Endothelial cell of umbilical vein (primary cell): ENCODE measurements around the gene PTDSS2. TPM values are rescaled to one million over a fixed set of nuclear protein-coding genes. Genes with fewer than 3 reads are reported as not detected.

ENCODE experiments used
- BruUV-seq: library from RNA; stranded (reverse); fragments of 400-500 nt; replicated peaks from 2 replicates; lab custom pipeline; 2021; lab: Mats Ljungman, UMichigan
- CTCF ChIA-PET: fragments of 300-600, 350-600 bp; sonication (Branson Sonifier 250); formaldehyde crosslinking; loops from one replicate; lab custom pipeline; 2021; ENCODE audit warnings: antibody characterized with exemption, inconsistent platforms; lab: Charles Lee
- POLR2A ChIA-PET: fragments of 300-600, 350-600 bp; sonication (Branson Sonifier 250); formaldehyde crosslinking; loops from one replicate; lab custom pipeline; 2021; ENCODE audit warnings: antibody characterized with exemption, inconsistent platforms; lab: Charles Lee
- DNase-seq: peaks from one replicate; pipeline ENCODE4 v3.0.0-alpha.2; 2011; ENCODE audit warnings: low read depth, low spot score
- FAIRE-seq: peaks from 2 replicates; lab custom pipeline; 2011; peaks lifted over from hg19 to GRCh38; lab: Jason Lieb, UNC
- H2AFZ ChIP-seq: 2 replicates; pipeline ENCODE4 v1.6.0; 2012; ENCODE audit warnings: low read depth, low read length, control low read depth, inconsistent platforms
- H3K27ac ChIP-seq: 2 replicates; pipeline ENCODE4 v1.5.1; 2011; ENCODE audit warnings: low read depth, mild to moderate bottlenecking, control low read depth, low read length, moderate library complexity; ENCODE audit not compliant: insufficient read depth
- H3K27me3 ChIP-seq, 2 experiments: 2 replicates each; pipeline versions ENCODE4 v1.6.0 to v1.6.1; 2011; ENCODE audit warnings: low read length in 2 of 2, mixed read lengths in 1 of 2; ENCODE audit not compliant: control insufficient read depth in 2 of 2, insufficient read depth in 2 of 2
- H3K36me3 ChIP-seq, 2 experiments: 2 replicates in 1 of 2; 3 replicates in 1 of 2; pipeline ENCODE4 v1.5.1; 2011; ENCODE audit warnings: low read length in 2 of 2, mild to moderate bottlenecking in 1 of 2, moderate library complexity in 1 of 2; ENCODE audit not compliant: control insufficient read depth in 2 of 2, insufficient read depth in 2 of 2; ENCODE audit errors: extremely low read depth in 1 of 2
- H3K4me1 ChIP-seq: 3 replicates; pipeline ENCODE4 v1.5.1; 2011; ENCODE audit warnings: mild to moderate bottlenecking, low read length; ENCODE audit not compliant: control insufficient read depth, insufficient read depth; ENCODE audit errors: extremely low read depth
- H3K4me2 ChIP-seq: 2 replicates; pipeline ENCODE4 v1.6.1; 2011; ENCODE audit warnings: low read length, control low read depth, mixed read lengths; ENCODE audit not compliant: insufficient read depth
- H3K4me3 ChIP-seq, 3 experiments: fragments of 200-600 bp in 1 of 3; sonication (generic), shearing (Covaris generic) in 1 of 3; replicated peaks in 1 of 3; 2 replicates each; pipeline ENCODE4 v1.5.1; 2011 to 2016; ENCODE audit warnings: control low read depth in 3 of 3, low read length in 3 of 3, mild to moderate bottlenecking in 2 of 3, inconsistent platforms in 1 of 3, low read depth in 1 of 3, moderate library complexity in 1 of 3; ENCODE audit not compliant: insufficient read depth in 1 of 3
- H3K79me2 ChIP-seq: 2 replicates; pipeline ENCODE4 v1.6.0; 2012; ENCODE audit warnings: low read length, inconsistent platforms; ENCODE audit not compliant: control insufficient read depth, insufficient read depth
- H3K9ac ChIP-seq: replicated peaks from 2 replicates; pipeline ENCODE3; 2011; ENCODE audit warnings: low read length, control low read depth; ENCODE audit not compliant: insufficient read depth; ENCODE audit errors: extremely low read depth
- H3K9me1 ChIP-seq: replicated peaks from 3 replicates; pipeline ENCODE4 v1.6.0; 2011; ENCODE audit warnings: mild to moderate bottlenecking, low read length; ENCODE audit not compliant: control insufficient read depth, insufficient read depth; ENCODE audit errors: extremely low read depth
- H3K9me3 ChIP-seq: replicated peaks from 2 replicates; pipeline ENCODE4 v1.5.1; 2012; ENCODE audit warnings: low read length, inconsistent platforms; ENCODE audit not compliant: control insufficient read depth, insufficient read depth
- H4K20me1 ChIP-seq: replicated peaks from 2 replicates; pipeline ENCODE3; 2011; ENCODE audit warnings: mild to moderate bottlenecking, low read length; ENCODE audit not compliant: control insufficient read depth, insufficient read depth; ENCODE audit errors: extremely low read depth
- CTCF ChIP-seq, 2 donors: IDR thresholded peaks; 1 replicate in 1 of 2; 2 replicates in 1 of 2; pipeline ENCODE4 v1.5.1; 2011; ENCODE audit warnings: low read length in 2 of 2, mild to moderate bottlenecking in 2 of 2, moderate library complexity in 2 of 2, control low read depth in 1 of 2, inconsistent platforms in 1 of 2, low read depth in 1 of 2; ENCODE audit not compliant: insufficient read depth in 1 of 2; ENCODE audit errors: extremely low read depth in 1 of 2
- EZH2 ChIP-seq: IDR thresholded peaks from 2 replicates; pipeline ENCODE4 v1.6.1; 2012; ENCODE audit warnings: borderline replicate concordance, low read depth, mild to moderate bottlenecking, moderate library complexity, low read length, inconsistent platforms; ENCODE audit not compliant: severe bottlenecking
- FOS ChIP-seq: IDR thresholded peaks from 2 replicates; pipeline ENCODE4 v1.6.1; 2011; ENCODE audit warnings: mild to moderate bottlenecking, low read length, moderate library complexity, borderline replicate concordance; ENCODE audit not compliant: insufficient read depth
- GATA2 ChIP-seq: IDR thresholded peaks from 2 replicates; pipeline ENCODE4 v1.7.0; 2011; ENCODE audit warnings: low read depth, mild to moderate bottlenecking, moderate library complexity, mixed read lengths, low read length; ENCODE audit not compliant: insufficient read length, insufficient read depth
- JUN ChIP-seq: IDR thresholded peaks from 2 replicates; pipeline ENCODE4 v1.6.1; 2011; ENCODE audit warnings: borderline replicate concordance, low read depth; ENCODE audit not compliant: insufficient read length, insufficient read depth
- MAX ChIP-seq: IDR thresholded peaks from 2 replicates; pipeline ENCODE4 v1.6.1; 2011; ENCODE audit not compliant: insufficient read depth, insufficient read length
- MYC ChIP-seq: IDR thresholded peaks from one replicate; pipeline ENCODE4 v1.6.1; 2011; ENCODE audit warnings: mild to moderate bottlenecking, low read depth, low read length
- POLR2A ChIP-seq: IDR thresholded peaks from 2 replicates; pipeline ENCODE4 v1.6.1; 2012; ENCODE audit warnings: low read depth, mild to moderate bottlenecking, control low read depth, low read length
- POLR2AphosphoS5 ChIP-seq: IDR thresholded peaks from 2 replicates; pipeline ENCODE4 v1.6.1; 2012; ENCODE audit warnings: low read depth, mild to moderate bottlenecking, control low read depth, low read length, moderate library complexity; ENCODE audit not compliant: insufficient read depth
- dilution Hi-C: fragments of 300-500 bp; cut with MboI; formaldehyde crosslinking; loops from one replicate; pipeline ENCODE4 v1.15.0; 2019; ENCODE audit warnings: low sequenced_read_pairs; ENCODE audit not compliant: extremely low pct_ligation_motif_present
- intact Hi-C: fragments of 100-400 bp; cut with micrococcal nuclease; formaldehyde crosslinking; loops from one replicate; pipeline ENCODE4 v1.10.0; 2022
- polyA plus RNA-seq, 4 experiments: library from polyadenylated mRNA; depleted of rRNA in 3 of 4; stranded (reverse) in 3 of 4; unstranded in 1 of 4; fragments of >200 nt; gene quantifications; 2 replicates each; pipeline versions ENCODE4 v1.2.1 to v1.2.3, GENCODE V29; 2011 to 2012; ENCODE audit warnings: missing spikeins in 1 of 4
- total RNA-seq: library from RNA; stranded (reverse); gene quantifications from 2 replicates; pipeline ENCODE4 v1.2.3, GENCODE V29; 2021

The PTDSS2 gene
- total and polyA plus RNA-seq, 2 donors (not counting 3 experiments of a cell fraction or from before 2014, with no cell fraction given) = 41.4 to 46.8 TPM

- Histone ChIP-seq H3K9me1 (no peaks in the 10 kb centered on the region), H3K27me3 (peaks cover 7 to 14% of the 10 kb centered on the region in 2 experiments), H3K79me2 (no peaks in the 10 kb centered on the region), H3K9me3 (no peaks in the 10 kb centered on the region), H3K4me2 (no peak overlapping the region), H3K9ac (no peak overlapping the region), H2AFZ (no peak overlapping the region), H4K20me1 (no peaks in the 10 kb centered on the region), H3K4me3 (no peak overlapping the region), H3K27ac (no peak overlapping the region), H3K4me1 (no peaks in the 10 kb centered on the region), H3K36me3 (no peaks in the 10 kb centered on the region)
- TF ChIP-seq MAX (no peak), GATA2 (no peak), EZH2 (no peak), POLR2AphosphoS5 (no peak), FOS (no peak), POLR2A (no peak), JUN (no peak), CTCF (IDR thresholded peaks at IDR 0.05; ENCODE audit: extremely low read depth in 1 of 2, insufficient read depth in 1 of 2, low read depth in 1 of 2, low read length in 2 of 2) (no peak), MYC (no peak)
- CTCF ChIA-PET = interaction anchor here (1.2 kb wide), 1 partner anchor 16 kb away, joined by 3 read pairs; no protein-coding TSS in a partner anchor
- FAIRE-seq = no peak
- no TSS peak for BruUV-seq
- POLR2A ChIA-PET = no interaction called here
- intact Hi-C loops = no loop called here
- DNase-seq = no peak
- dilution Hi-C loops = no loop called here
These were observed 25.8 kb upstream of the PTDSS2 start for GRCh38 chr11:424232-424631.
